Transverse colon (tissue), 4 donors: Measurements from ENCODE around the gene SLC50A1. TPM values are rescaled to one million over a fixed set of nuclear protein-coding genes. Genes with fewer than 3 reads are reported as not detected.

Experiments
- DNase-seq: peaks from one replicate; pipeline ENCODE4 v3.0.0-alpha.2; 2019
- H3K27ac ChIP-seq, 4 donors: fragments of 200-600 bp; sonication (generic); 2 replicates each; pipeline ENCODE4 v1.5.1; 2016 to 2018; ENCODE audit warnings: inconsistent platforms in 4 of 4
- H3K27me3 ChIP-seq: fragments of 200-600 bp; sonication (generic); 2 replicates; pipeline ENCODE4 v1.5.1; 2017; ENCODE audit warnings: inconsistent platforms
- H3K36me3 ChIP-seq, 4 donors: fragments of 200-600 bp; sonication (generic); 2 replicates each; pipeline ENCODE4 v1.5.1; 2017 to 2019; ENCODE audit warnings: inconsistent platforms in 4 of 4
- H3K4me1 ChIP-seq, 4 donors: fragments of 200-600 bp; sonication (generic); 2 replicates each; pipeline ENCODE4 v1.5.1; 2017 to 2020; ENCODE audit warnings: inconsistent platforms in 4 of 4
- H3K4me3 ChIP-seq, 4 donors: fragments of 200-600 bp; sonication (generic); 1 replicate in 1 of 4; 2 replicates in 3 of 4; pipeline versions ENCODE4 v1.5.1 to v1.6.1; 2017 to 2019; ENCODE audit warnings: inconsistent platforms in 4 of 4
- H3K9me3 ChIP-seq, 2 donors: fragments of 200-600 bp; sonication (generic); 2 replicates each; pipeline ENCODE4 v1.5.1; 2017 to 2019; ENCODE audit warnings: inconsistent platforms in 2 of 2
- CTCF ChIP-seq, 5 experiments: fragments of 200-600 bp in 3 of 5; fragments of 450-650 bp in 2 of 5; sonication (generic) in 3 of 5; IDR thresholded peaks; 1 replicate in 2 of 5; 2 replicates in 3 of 5; pipeline ENCODE4 v1.5.1; 2016 to 2017; ENCODE audit warnings: antibody characterized with exemption in 5 of 5, inconsistent platforms in 3 of 5, mild to moderate bottlenecking in 2 of 5, moderate library complexity in 1 of 5
- EP300 ChIP-seq: sonication (generic); formaldehyde crosslinking; IDR thresholded peaks from one replicate; pipeline ENCODE4 v1.6.1; 2017; ENCODE audit warnings: antibody characterized with exemption, low read depth
- POLR2A ChIP-seq: fragments of 450-650 bp; IDR thresholded peaks from one replicate; pipeline ENCODE4 v1.6.1; 2016; ENCODE audit warnings: antibody characterized with exemption, mild to moderate bottlenecking, moderate library complexity
- POLR2AphosphoS5 ChIP-seq, 3 donors: sonication (generic); formaldehyde crosslinking; IDR thresholded peaks; one replicate each; pipeline ENCODE4 v1.6.1; 2016; ENCODE audit warnings: antibody characterized with exemption in 3 of 3
- WGBS, 2 donors: methylation state at CpG; one replicate each; pipeline ENCODE4 v1.1.5; 2018; ENCODE audit warnings: low coverage in 1 of 2; 5-methylcytosine and 5-hydroxymethylcytosine counted together
- in situ Hi-C, 4 donors: fragments of 200-750 bp; cut with MboI; loops; one replicate each; pipeline versions ENCODE4 v1.15.0 to v1.15.1; 2017; ENCODE audit warnings: low sequenced_read_pairs in 3 of 4, low pct_ligation_motif_present in 1 of 4, low pct_unique_long_range_greater_than_20kb in 1 of 4
- intact Hi-C: fragments of 100-400 bp; cut with DNase I; formaldehyde crosslinking; loops from one replicate; pipeline ENCODE4 v1.15.1; 2023; ENCODE audit warnings: low total_unique reads
- total RNA-seq, 4 donors: library from RNA; depleted of rRNA; stranded (reverse); fragments of >200 nt; gene quantifications; one replicate each; pipeline ENCODE4 v1.1.0, GENCODE V29; 2016

SLC50A1 gene
- total RNA-seq, 4 donors from 2014 or later, result 5.2 to 199 (median 44.4) TPM

- 1% methylated on average over 47 of the region's 57 CpGs; no CpG with 5 or more reads in 1 of the 2 donors for WGBS, 2 donors
- H3K27ac ChIP-seq, result peak within 1 kb of the TSS; percentile 92 to 95 (median 93)
- TF ChIP-seq POLR2AphosphoS5 (IDR thresholded peaks at IDR 0.05), result peak; percentile 78 to 90 (median 82)
- TF ChIP-seq EP300, result no peak
- peak; percentile 80 for TF ChIP-seq POLR2A
- TF ChIP-seq CTCF (IDR thresholded peaks at IDR 0.05), result peak; percentile 93 to 97 (median 95)
- H3K4me3 ChIP-seq, result peak within 1 kb of the TSS; percentile 52 to 91 (median 76)
- peaks cover 15 to 32% (median 26%) of the 10 kb centered on the region in 4 donors for H3K4me1 ChIP-seq
- no peaks in the 10 kb centered on the region for H3K36me3 ChIP-seq
- H3K9me3 ChIP-seq, result no peaks in the 10 kb centered on the region
- peaks cover 6% of the 10 kb centered on the region for H3K27me3 ChIP-seq
- intact Hi-C loops (no loop called here), in situ Hi-C loops (loop anchor here in 1 of 4 donors (25.0 kb wide), 1 partner anchor 261 kb away; no protein-coding TSS in a partner anchor)
- DNase-seq, result peak; percentile 96
Measured at GRCh38 chr1:155172732-155173477, 37.3 kb downstream of the SLC50A1 start, which contains the start of gene KRTCAP2. KRTCAP2 (minus strand) TSS chr1:155173304; CDS start chr1:155173224, 80 bp downstream.

- peak within 1 kb of the TSS; percentile 52 to 91 (median 76) for H3K4me3 ChIP-seq
- in situ Hi-C loops, result loop anchor here in 1 of 4 donors (25.0 kb wide), 1 partner anchor 261 kb away; no protein-coding TSS in a partner anchor
- H3K27ac ChIP-seq, result peak within 1 kb of the TSS; percentile 92 to 95 (median 93)
- WGBS, 2 donors, result 2 to 5% methylated on average over 12 to 38 of the region's 38 CpGs
- TF ChIP-seq EP300 (no peak), CTCF (IDR thresholded peaks at IDR 0.05) (peak in 2 of 5 experiments; percentile 6 to 12)
- peaks cover 15 to 31% (median 25%) of the 10 kb centered on the region in 4 donors for H3K4me1 ChIP-seq
- no peaks in the 10 kb centered on the region for H3K9me3 ChIP-seq
- peak; percentile 42 for DNase-seq
- H3K27me3 ChIP-seq, result peaks cover 6% of the 10 kb centered on the region
- intact Hi-C loops, result no loop called here
- no peaks in the 10 kb centered on the region for H3K36me3 ChIP-seq
Measured at GRCh38 chr1:155173478-155174323, 38.0 kb downstream of the SLC50A1 start, which contains the start of gene TRIM46. TRIM46 (plus strand) TSS chr1:155173849; CDS start chr1:155173967, 118 bp downstream.

GRCh38 chr1:155174324-155175280 is 39.0 kb downstream of the SLC50A1 start:
- intact Hi-C loops, result no loop called here
- peak; percentile 38 for DNase-seq
- in situ Hi-C loops, result loop anchor here in 1 of 4 donors (25.0 kb wide), 1 partner anchor 262 kb away; no protein-coding TSS in a partner anchor
- H3K4me3 ChIP-seq, result peak overlapping the region in 2 of 4 donors; percentile 4 to 91
- no peaks in the 10 kb centered on the region for H3K9me3 ChIP-seq
- WGBS, 2 donors, result 0 to 22% methylated on average over 2 to 29 of the region's 35 CpGs
- H3K4me1 ChIP-seq, result peaks cover 15 to 31% (median 25%) of the 10 kb centered on the region in 4 donors
- H3K36me3 ChIP-seq, result no peaks in the 10 kb centered on the region
- peaks cover 6% of the 10 kb centered on the region for H3K27me3 ChIP-seq
- peak overlapping the region in 2 of 4 donors; percentile 92 to 95 for H3K27ac ChIP-seq
- TF ChIP-seq CTCF (IDR thresholded peaks at IDR 0.05), result no peak
- no peak for TF ChIP-seq POLR2AphosphoS5 (IDR thresholded peaks at IDR 0.05)
- TF ChIP-seq EP300, result no peak
- no peak for TF ChIP-seq POLR2A
